Left renal cortex interstitium (tissue), 4 donors: ENCODE results near the gene C18orf54. TPM values are rescaled to one million over a fixed set of nuclear protein-coding genes. Genes with fewer than 3 reads are reported as not detected.
A peak's percentile ranks its signal among the peaks of the same experiment; 100 is the strongest.
"Not testable (repeated sequence)": the region's sequence is repeated elsewhere in the genome, so short reads cannot be mapped to it uniquely, and the experiment has no call there.

Experiments used
- DNase-seq, 4 donors: peaks; one replicate each; pipeline ENCODE4 v3.0.0-alpha.2; 2013; ENCODE audit warnings: low read depth in 4 of 4, low spot score in 2 of 4, missing footprints in 1 of 4
- polyA plus RNA-seq, 4 donors: library from polyadenylated mRNA; unstranded; fragments of 120-200 nt; gene quantifications; one replicate each; pipeline ENCODE4 v1.2.1, GENCODE V29; 2013; ENCODE audit not compliant: insufficient read length in 4 of 4

The C18orf54 gene
- 10 to 100 TPM in 2 of 4 donors, 1 to 10 TPM in 2; 9.6 to 14.2 (median 10.1) TPM for polyA plus RNA-seq

GRCh38 chr18:54357660-54358494 is at the start of gene C18orf54, which contains the start of gene STARD6:
TSS of gene C18orf54 (plus strand) at chr18:54357906. CDS start at chr18:54360573, 2,667 bp downstream.
TSS of gene STARD6 (minus strand) at chr18:54357858. CDS start at chr18:54354573, 3,285 bp downstream.
- DNase-seq = peak; percentile 79 to 85 (median 83)

GRCh38 chr18:54309564-54309963 is 48.1 kb upstream of the C18orf54 start:
- DNase-seq = not testable (repeated sequence)

DNA sequence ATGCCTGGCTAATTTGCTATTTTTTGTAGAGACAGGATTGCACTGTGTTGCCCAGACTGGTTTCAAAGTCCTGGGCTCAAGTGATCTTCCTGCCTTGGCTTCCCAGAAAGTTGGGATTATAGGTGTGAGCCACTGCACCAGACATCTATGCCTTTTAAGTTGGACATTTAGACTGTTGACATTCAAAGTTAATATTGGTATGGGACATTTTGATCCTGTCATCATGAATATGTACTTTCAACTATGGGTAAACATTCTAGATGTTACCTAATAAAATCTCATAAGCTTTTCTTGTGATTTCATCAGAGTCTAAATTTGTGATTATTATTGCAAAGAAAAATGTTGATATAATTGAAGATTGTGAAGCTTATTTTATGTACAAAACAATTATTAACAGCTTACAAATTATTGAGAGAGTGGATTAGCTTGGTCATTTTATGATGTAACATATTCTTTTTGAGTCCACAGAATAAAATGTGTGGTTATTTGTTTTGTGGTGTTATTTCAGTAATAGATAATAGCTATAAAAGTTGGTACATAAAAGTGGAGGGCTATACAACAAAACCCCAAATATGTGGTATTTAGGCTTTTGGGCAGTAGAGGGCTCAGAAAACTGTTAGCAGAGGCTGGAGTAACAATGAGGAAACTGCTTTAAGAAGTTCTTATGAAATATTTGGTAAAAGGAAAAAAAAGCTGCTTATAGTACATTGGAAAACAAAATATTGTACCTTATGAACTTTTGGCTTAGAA is 41.5 kb upstream of the C18orf54 start:
- no peak for DNase-seq

- DNase-seq = no peak
Observed at GRCh38 chr18:54323561-54323960, 34.1 kb upstream of the C18orf54 start.

DNA sequence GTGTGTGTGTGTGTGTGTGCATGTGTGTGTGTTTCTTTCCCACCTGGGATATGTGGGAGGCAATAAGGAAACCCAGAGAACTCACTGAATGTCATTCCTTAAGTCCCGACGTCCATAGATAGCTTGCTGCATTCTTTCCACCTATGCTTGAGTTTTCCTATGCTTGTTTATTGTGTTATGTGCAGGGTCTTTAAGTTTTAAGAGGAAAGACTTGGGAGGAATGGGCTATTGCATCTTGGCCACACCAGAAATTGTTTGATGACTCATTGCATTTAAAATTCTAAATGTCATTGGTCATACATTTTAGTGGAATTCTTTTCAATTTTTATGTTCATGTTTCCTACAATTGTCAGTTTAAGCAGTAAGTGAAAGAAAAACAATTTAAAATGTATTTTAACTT is 33.7 kb upstream of the C18orf54 start:
- DNase-seq = no peak

- no peak for DNase-seq
Observed at GRCh38 chr18:54327818-54328217, 29.9 kb upstream of the C18orf54 start.

- no peak for DNase-seq
Observed at GRCh38 chr18:54329787-54330186, 27.9 kb upstream of the C18orf54 start.

DNA sequence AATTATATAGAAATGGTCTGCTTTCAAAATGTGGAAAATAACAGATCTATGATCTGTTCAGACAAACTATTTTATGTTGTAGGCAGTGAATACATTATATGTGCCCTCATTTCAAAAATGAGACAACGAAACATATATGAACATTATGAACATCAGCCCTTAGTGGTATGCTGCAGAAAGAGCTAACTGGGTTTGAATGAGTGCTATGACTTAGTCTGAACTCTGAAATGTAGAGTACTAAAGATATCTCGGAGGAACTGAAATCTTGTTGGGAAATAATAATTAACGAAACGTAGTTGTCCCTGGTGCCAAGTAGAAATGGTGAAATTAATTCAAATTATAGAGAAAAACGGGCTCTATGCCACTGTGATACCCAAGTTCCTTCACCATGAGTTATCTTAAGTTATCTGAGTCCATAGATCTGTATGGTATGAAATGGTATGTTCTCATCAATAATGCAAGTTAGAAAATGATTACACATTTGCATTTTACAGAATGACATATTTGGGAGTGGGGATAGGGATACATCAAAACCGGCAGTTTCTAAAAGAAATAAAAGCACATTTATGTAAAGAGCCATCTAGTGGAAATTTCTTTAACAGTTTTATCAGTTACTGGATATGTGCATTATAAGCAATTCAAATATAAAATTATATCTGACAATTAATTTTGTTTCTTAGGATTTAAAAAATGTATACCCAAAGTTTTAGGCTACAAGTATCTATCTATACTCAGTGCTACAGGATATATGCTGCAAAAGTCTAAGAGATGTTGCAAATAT is 26.7 kb upstream of the C18orf54 start:
- DNase-seq = no peak

DNA sequence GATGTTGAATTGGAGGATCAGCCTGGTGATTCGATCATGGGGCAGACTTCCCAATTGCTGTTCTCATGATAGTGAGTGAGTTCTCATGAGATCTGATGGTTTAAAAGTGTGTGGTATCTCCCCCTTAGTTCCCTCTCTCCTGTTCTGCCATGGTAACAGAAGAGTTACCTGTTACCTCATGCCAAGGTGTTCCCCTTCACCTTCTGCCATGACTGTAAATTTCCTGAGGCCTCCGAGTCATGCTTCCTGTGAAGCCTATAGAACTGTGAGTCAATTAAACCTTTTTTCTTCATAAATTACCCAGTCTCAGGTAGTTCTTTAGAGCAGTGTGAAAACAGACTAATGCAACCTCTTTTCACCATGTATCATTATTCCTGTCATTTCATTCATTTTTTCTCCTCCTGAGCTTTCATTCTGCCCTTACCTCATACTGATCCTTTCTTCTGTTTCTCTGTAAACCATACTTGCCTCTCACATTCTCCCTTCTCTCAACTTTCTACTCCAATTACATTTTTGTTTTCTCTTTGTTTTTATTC is 22.0 kb upstream of the C18orf54 start:
- no peak for DNase-seq

GRCh38 chr18:54338230-54338629 is 19.5 kb upstream of the C18orf54 start:
- no peak for DNase-seq

GRCh38 chr18:54351186-54351585 is 6.5 kb upstream of the C18orf54 start:
- no peak for DNase-seq

- DNase-seq = peak in 3 of 4 donors; percentile 18 to 34 (median 27)
Observed at GRCh38 chr18:54357082-54357659, 535 bp upstream of the C18orf54 start.

GRCh38 chr18:54358495-54359040 is 862 bp downstream of the C18orf54 start:
- peak in 3 of 4 donors; percentile 19 to 54 (median 53) for DNase-seq

DNA sequence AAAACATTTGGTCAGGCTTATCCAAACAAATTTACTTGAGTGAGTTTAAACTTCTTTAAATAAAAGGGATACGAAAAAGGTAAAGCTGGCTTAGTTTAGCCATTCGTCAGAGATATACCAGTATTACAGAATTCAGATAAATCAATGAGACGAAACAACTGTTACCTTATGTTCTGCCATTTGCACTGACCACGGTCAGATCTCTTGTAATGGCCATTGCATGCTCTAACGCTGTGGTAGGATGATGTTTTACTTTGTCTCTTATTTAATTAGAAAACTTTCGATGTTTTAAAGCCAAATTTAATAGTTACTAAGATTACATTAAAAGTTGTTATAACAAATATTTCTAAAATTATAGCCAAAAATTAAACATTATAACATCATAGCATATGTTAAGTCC is 1.5 kb downstream of the C18orf54 start:
- DNase-seq = no peak

DNA sequence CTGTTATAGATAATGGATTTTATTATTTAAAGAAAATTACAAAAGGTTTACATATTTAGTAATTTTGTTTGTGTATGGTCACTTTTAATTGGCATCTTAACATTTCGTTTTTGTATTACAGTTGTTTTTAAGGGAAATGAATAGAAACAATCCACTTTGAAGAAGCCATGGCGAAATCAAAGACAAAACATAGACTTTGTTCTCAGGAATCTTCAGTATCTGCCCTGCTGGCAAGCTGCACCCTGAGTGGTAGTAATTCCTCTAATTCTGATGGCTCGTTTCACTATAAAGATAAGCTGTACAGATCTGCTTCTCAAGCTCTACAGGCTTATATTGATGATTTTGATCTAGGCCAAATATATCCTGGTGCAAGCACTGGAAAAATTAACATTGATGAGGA is 2.7 kb downstream of the C18orf54 start:
- DNase-seq = no peak

GRCh38 chr18:54378057-54378456 is 20.4 kb downstream of the C18orf54 start:
- DNase-seq = no peak

DNA sequence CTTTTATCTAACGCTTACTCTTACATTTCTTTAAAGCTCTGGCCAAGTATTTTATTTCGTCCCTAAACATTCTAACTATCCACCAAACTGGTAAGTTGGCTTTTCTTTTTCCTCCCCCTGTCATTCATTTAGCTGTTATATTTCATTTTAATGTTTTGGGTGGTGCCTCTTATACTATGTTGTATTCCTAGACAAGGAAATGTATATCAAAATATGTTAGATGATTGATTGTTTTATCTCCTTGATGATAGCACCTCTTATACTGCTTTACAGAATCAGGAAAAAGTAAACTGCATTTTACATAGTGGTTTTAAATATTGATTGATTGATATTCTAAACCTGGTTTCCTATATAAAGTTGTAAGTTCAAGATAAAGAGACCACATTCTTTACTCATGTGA is 23.9 kb downstream of the C18orf54 start:
- no peak for DNase-seq

DNA sequence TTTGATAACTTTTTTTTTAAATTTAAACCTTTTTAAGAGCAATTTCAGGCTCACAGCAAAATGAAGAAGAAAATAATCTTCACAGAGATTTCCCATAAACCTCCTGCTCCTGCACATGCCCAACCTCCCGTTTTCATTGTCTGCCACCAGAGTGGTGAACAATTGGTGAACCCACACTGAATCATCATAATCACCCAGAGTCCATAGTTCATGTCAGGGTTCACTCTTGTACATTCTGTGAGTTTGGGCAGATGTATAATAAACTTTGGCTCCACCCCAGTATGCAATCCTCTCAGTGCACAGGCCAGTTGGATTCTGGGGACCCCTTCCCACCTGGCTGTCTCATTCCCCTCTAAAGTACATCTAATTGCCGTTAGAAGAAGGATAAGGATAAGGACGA is 24.4 kb downstream of the C18orf54 start:
- DNase-seq = no peak

GRCh38 chr18:54382733-54383252 is 25.1 kb downstream of the C18orf54 start:
- DNase-seq = no peak

GRCh38 chr18:54386043-54386442 is 28.3 kb downstream of the C18orf54 start:
- DNase-seq = no peak
